ENCODE results near the gene COL4A4.

The COL4A4 gene

DNA sequence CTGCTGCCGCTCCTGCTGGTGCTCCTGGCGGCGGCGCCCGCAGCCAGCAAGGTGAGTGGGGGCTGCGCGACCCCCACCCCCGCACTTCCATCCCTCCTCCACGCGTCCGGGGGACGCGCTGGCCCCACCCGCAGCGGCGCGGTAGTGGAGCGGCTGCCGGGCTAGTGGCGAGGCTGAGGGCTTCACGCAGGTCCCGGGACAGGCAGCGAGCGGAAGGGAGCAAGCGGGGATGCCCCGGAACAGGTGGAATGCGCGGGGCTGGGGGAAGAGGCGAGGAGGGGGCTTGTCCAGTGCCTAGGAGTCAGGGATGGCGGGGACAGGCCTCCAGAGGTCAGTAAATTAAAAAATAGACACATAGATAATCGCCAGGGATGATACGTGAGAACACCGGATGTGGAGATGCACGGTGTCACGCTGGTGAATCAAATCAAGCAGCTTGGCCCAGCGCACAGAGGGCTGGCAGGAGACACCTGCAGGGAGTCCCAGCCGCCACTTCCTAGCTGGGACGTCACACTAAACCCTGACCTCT, 822 bp upstream of the COL4A4 start:
- Histone ChIP-seq H3K27ac (ENCODE audit: low read depth in 2 of 2, low read length in 2 of 2) (peak overlapping the region in 1 of 2 donors; percentile 75), H3K4me1 (ENCODE audit: control insufficient read depth in 2 of 2, insufficient read depth in 2 of 2, low read length in 2 of 2) (peaks cover 8 to 9% of the 10 kb centered on the region in 2 donors), H3K9ac (ENCODE audit: low read depth in 1 of 2, low read length in 2 of 2) (no peak overlapping the region), H3K36me3 (ENCODE audit: control insufficient read depth in 2 of 2, insufficient read depth in 2 of 2, low read length in 2 of 2) (no peaks in the 10 kb centered on the region), H3K4me3 (ENCODE audit: low read length in 2 of 2) (peak overlapping the region; percentile 57 to 66), H3K9me3 (ENCODE audit: control insufficient read depth in 2 of 2, low read length in 2 of 2) (no peaks in the 10 kb centered on the region), H3K27me3 (ENCODE audit: control insufficient read depth in 2 of 2, insufficient read depth in 2 of 2, low read length in 2 of 2) (peaks cover 20 to 22% of the 10 kb centered on the region in 2 donors)

DNA sequence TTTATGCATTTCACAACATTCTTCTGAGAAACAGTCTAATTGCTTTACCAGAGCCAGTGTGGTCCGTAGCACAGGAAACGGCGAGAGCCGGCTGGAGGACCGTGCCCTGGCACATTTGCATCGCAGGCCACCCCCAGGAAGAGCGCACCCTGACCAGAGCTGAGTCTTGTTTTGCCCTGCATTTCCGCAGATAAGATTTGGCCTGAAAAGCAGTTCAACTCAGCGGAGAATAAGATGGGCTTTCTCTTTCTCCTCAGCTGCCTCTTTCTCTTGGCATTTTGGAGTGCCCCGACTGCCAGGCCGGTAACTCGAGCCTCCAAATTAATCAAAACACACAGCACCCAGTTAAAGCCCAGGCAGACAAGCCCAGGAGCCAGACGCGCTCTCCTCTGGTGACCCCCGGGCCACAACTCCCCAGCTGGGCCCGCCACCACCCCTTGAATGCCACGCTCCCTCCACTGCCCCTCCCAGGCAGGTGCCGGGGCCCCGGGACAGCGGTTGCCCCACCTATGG, 464 bp downstream of the COL4A4 start:
- Histone ChIP-seq H3K36me3 (ENCODE audit: control insufficient read depth in 2 of 2, insufficient read depth in 2 of 2, low read length in 2 of 2) (no peaks in the 10 kb centered on the region), H3K4me1 (ENCODE audit: control insufficient read depth in 2 of 2, insufficient read depth in 2 of 2, low read length in 2 of 2) (peaks cover 8 to 9% of the 10 kb centered on the region in 2 donors), H3K9me3 (ENCODE audit: control insufficient read depth in 2 of 2, low read length in 2 of 2) (no peaks in the 10 kb centered on the region), H3K27ac (ENCODE audit: low read depth in 2 of 2, low read length in 2 of 2) (peak overlapping the region; percentile 56 to 75), H3K4me3 (ENCODE audit: low read length in 2 of 2) (peak overlapping the region; percentile 57 to 66), H3K27me3 (ENCODE audit: control insufficient read depth in 2 of 2, insufficient read depth in 2 of 2, low read length in 2 of 2) (peaks cover 20 to 22% of the 10 kb centered on the region in 2 donors), H3K9ac (ENCODE audit: low read depth in 1 of 2, low read length in 2 of 2) (peak overlapping the region in 1 of 2 donors; percentile 16)

- Histone ChIP-seq H3K9ac (ENCODE audit: low read depth in 1 of 2, low read length in 2 of 2) (no peak overlapping the region), H3K27ac (ENCODE audit: low read depth in 2 of 2, low read length in 2 of 2) (no peak overlapping the region)
These were observed 2.1 kb downstream of the COL4A4 start for GRCh38 chr2:227161947-227162346.

DNA sequence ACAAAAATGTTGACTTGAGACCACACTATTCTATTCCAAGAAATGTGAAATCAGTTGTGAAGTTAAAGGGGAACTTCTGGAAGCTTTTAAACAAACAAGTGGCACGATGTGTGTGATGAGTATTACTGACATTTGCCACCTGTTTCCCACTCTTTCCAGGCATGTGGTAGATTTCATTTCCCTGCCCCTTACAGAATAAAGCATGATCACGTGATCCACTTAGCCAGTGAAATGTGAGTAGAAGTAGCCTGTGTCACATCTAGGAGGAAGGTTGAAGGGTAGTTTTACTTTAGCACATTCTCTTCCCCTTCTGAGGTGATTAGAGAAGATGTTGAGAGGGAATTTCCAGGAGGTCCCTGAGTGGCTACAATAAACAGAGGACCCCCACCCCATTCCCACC, 3.8 kb downstream of the COL4A4 start:
- Histone ChIP-seq H3K27ac (ENCODE audit: low read depth in 2 of 2, low read length in 2 of 2) (no peak overlapping the region), H3K4me3 (ENCODE audit: low read length in 2 of 2) (no peak overlapping the region), H3K9me3 (ENCODE audit: control insufficient read depth in 2 of 2, low read length in 2 of 2) (no peaks in the 10 kb centered on the region), H3K27me3 (ENCODE audit: control insufficient read depth in 2 of 2, insufficient read depth in 2 of 2, low read length in 2 of 2) (peaks cover 16 to 19% of the 10 kb centered on the region in 2 donors), H3K36me3 (ENCODE audit: control insufficient read depth in 2 of 2, insufficient read depth in 2 of 2, low read length in 2 of 2) (no peaks in the 10 kb centered on the region), H3K9ac (ENCODE audit: low read depth in 1 of 2, low read length in 2 of 2) (no peak overlapping the region), H3K4me1 (ENCODE audit: control insufficient read depth in 2 of 2, insufficient read depth in 2 of 2, low read length in 2 of 2) (peaks cover 8 to 9% of the 10 kb centered on the region in 2 donors)

More at GRCh38 chr2:227161947-227162346, 2.1 kb downstream of the COL4A4 start:
- Histone ChIP-seq H3K4me3 (ENCODE audit: low read length in 2 of 2) (no peak overlapping the region), H3K9me3 (ENCODE audit: control insufficient read depth in 2 of 2, low read length in 2 of 2) (no peaks in the 10 kb centered on the region), H3K27me3 (ENCODE audit: control insufficient read depth in 2 of 2, insufficient read depth in 2 of 2, low read length in 2 of 2) (peaks cover 19 to 20% of the 10 kb centered on the region in 2 donors), H3K4me1 (ENCODE audit: control insufficient read depth in 2 of 2, insufficient read depth in 2 of 2, low read length in 2 of 2) (peaks cover 8 to 9% of the 10 kb centered on the region in 2 donors), H3K36me3 (ENCODE audit: control insufficient read depth in 2 of 2, insufficient read depth in 2 of 2, low read length in 2 of 2) (no peaks in the 10 kb centered on the region)

DNA sequence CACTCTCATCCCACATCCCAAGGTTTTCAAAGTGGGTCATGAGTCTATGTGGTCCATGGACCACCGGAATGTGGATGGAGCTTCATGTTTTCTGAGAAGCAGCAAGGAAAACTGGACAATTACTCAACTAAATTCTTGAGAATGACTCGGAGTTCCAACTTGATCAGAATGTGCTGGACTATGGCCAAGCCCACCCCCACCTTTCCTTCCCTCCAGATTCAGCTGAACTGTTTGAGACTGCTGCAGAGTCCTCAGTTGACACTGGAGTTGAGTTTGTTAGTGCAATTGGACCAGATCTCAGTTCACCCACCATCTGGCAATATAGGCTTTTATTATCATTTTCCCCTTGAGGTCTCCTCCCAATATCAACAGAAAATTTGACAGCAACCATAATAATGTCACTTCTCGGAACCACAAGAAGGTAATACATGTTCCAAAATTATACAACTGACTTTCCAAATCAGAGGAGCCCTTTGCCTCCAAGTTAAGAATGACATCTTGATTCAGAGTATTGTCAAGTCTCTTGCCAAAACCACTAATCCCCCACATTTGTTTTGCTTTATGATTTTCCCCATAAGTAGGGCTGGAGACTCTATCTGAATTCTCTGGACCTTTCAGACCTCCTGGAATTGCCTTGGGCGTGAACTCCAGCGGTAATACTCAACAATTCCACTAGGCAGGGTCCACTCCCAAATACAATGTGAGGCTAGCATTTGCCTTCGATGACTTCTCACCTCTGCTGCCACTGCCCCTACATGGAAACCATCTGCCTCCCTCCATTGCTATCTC, 8.8 kb downstream of the COL4A4 start:
- Histone ChIP-seq H3K4me3 (ENCODE audit: low read length in 2 of 2) (no peak overlapping the region), H3K27ac (ENCODE audit: low read depth in 2 of 2, low read length in 2 of 2) (no peak overlapping the region), H3K36me3 (ENCODE audit: control insufficient read depth in 2 of 2, insufficient read depth in 2 of 2, low read length in 2 of 2) (no peaks in the 10 kb centered on the region), H3K9me3 (ENCODE audit: control insufficient read depth in 2 of 2, low read length in 2 of 2) (no peaks in the 10 kb centered on the region), H3K4me1 (ENCODE audit: control insufficient read depth in 2 of 2, insufficient read depth in 2 of 2, low read length in 2 of 2) (no peaks in the 10 kb centered on the region), H3K27me3 (ENCODE audit: control insufficient read depth in 2 of 2, insufficient read depth in 2 of 2, low read length in 2 of 2) (peaks cover 0 to 2% of the 10 kb centered on the region in 2 donors), H3K9ac (ENCODE audit: low read depth in 1 of 2, low read length in 2 of 2) (no peak overlapping the region)

- H3K36me3 ChIP-seq (ENCODE audit: control insufficient read depth in 2 of 2, insufficient read depth in 2 of 2, low read length in 2 of 2) = no peaks in the 10 kb centered on the region
- no peak overlapping the region for H3K27ac ChIP-seq (ENCODE audit: low read depth in 2 of 2, low read length in 2 of 2)
- H3K9me3 ChIP-seq (ENCODE audit: control insufficient read depth in 2 of 2, low read length in 2 of 2) = no peaks in the 10 kb centered on the region
- no peaks in the 10 kb centered on the region for H3K4me1 ChIP-seq (ENCODE audit: control insufficient read depth in 2 of 2, insufficient read depth in 2 of 2, low read length in 2 of 2)
- H3K27me3 ChIP-seq (ENCODE audit: control insufficient read depth in 2 of 2, insufficient read depth in 2 of 2, low read length in 2 of 2) = no peaks in the 10 kb centered on the region
- H3K9ac ChIP-seq (ENCODE audit: low read depth in 1 of 2, low read length in 2 of 2) = no peak overlapping the region
- H3K4me3 ChIP-seq (ENCODE audit: low read length in 2 of 2) = no peak overlapping the region
These were observed 10.1 kb downstream of the COL4A4 start for GRCh38 chr2:227153758-227154486.

GRCh38 chr2:227153307-227153706, 10.7 kb downstream of the COL4A4 start:
- H3K27me3 ChIP-seq (ENCODE audit: control insufficient read depth in 2 of 2, insufficient read depth in 2 of 2, low read length in 2 of 2) = no peaks in the 10 kb centered on the region
- no peaks in the 10 kb centered on the region for H3K4me1 ChIP-seq (ENCODE audit: control insufficient read depth in 2 of 2, insufficient read depth in 2 of 2, low read length in 2 of 2)
- H3K4me3 ChIP-seq (ENCODE audit: low read length in 2 of 2) = no peak overlapping the region
- peaks cover 0 to under 1% of the 10 kb centered on the region in 2 donors for H3K9me3 ChIP-seq (ENCODE audit: control insufficient read depth in 2 of 2, low read length in 2 of 2)
- no peak overlapping the region for H3K27ac ChIP-seq (ENCODE audit: low read depth in 2 of 2, low read length in 2 of 2)
- no peaks in the 10 kb centered on the region for H3K36me3 ChIP-seq (ENCODE audit: control insufficient read depth in 2 of 2, insufficient read depth in 2 of 2, low read length in 2 of 2)
- no peak overlapping the region for H3K9ac ChIP-seq (ENCODE audit: low read depth in 1 of 2, low read length in 2 of 2)

DNA sequence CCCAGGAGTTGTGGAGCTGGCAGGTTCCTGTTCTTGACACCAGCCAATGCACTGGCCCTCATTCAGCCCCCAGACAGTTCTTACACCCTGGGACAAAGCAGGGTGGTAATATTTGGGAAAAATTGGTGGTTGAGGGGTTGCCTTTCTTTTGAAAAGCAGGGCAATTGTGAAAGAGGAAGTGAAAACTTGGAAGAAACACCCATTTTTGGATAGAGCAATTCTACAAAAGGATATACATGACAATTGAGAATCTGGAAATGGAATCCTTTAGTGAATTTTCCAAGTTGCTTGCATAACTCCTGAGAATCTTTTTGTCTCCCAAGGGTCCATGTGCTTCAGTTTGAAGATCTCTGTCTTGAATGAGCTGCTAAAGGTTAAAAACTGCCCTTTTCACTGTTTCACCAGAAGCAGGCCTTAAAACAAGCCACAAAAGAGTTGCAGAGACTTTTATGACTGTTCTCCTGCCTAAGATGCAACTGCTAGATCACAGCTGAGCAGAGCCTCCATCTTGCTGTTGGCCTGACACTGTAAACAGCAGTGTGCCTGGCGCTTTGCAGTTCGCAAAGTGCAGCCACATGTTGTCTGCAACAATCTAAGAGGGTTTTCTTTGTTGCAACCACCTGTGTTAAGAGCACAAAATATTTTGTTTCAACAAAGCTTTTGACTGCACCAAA, 11.8 kb downstream of the COL4A4 start:
- Histone ChIP-seq H3K9ac (ENCODE audit: low read depth in 1 of 2, low read length in 2 of 2) (no peak overlapping the region), H3K36me3 (ENCODE audit: control insufficient read depth in 2 of 2, insufficient read depth in 2 of 2, low read length in 2 of 2) (no peaks in the 10 kb centered on the region), H3K27me3 (ENCODE audit: control insufficient read depth in 2 of 2, insufficient read depth in 2 of 2, low read length in 2 of 2) (no peaks in the 10 kb centered on the region), H3K27ac (ENCODE audit: low read depth in 2 of 2, low read length in 2 of 2) (no peak overlapping the region), H3K4me3 (ENCODE audit: low read length in 2 of 2) (no peak overlapping the region), H3K4me1 (ENCODE audit: control insufficient read depth in 2 of 2, insufficient read depth in 2 of 2, low read length in 2 of 2) (no peaks in the 10 kb centered on the region), H3K9me3 (ENCODE audit: control insufficient read depth in 2 of 2, low read length in 2 of 2) (peaks cover 2 to 3% of the 10 kb centered on the region in 2 donors)

GRCh38 chr2:227150222-227150936, 13.6 kb downstream of the COL4A4 start:
- no peak overlapping the region for H3K9ac ChIP-seq (ENCODE audit: low read depth in 1 of 2, low read length in 2 of 2)
- no peak overlapping the region for H3K4me3 ChIP-seq (ENCODE audit: low read length in 2 of 2)
- no peaks in the 10 kb centered on the region for H3K36me3 ChIP-seq (ENCODE audit: control insufficient read depth in 2 of 2, insufficient read depth in 2 of 2, low read length in 2 of 2)
- H3K27me3 ChIP-seq (ENCODE audit: control insufficient read depth in 2 of 2, insufficient read depth in 2 of 2, low read length in 2 of 2) = no peaks in the 10 kb centered on the region
- peaks cover 2 to 3% of the 10 kb centered on the region in 2 donors for H3K9me3 ChIP-seq (ENCODE audit: control insufficient read depth in 2 of 2, low read length in 2 of 2)
- no peak overlapping the region for H3K27ac ChIP-seq (ENCODE audit: low read depth in 2 of 2, low read length in 2 of 2)
- H3K4me1 ChIP-seq (ENCODE audit: control insufficient read depth in 2 of 2, insufficient read depth in 2 of 2, low read length in 2 of 2) = no peaks in the 10 kb centered on the region
